Measurements from ENCODE around the gene CCDC6. TPM values are rescaled to one million over a fixed set of nuclear protein-coding genes. Genes with fewer than 3 reads are reported as not detected.

The CCDC6 gene
- total RNA-seq, 2 experiments from 2014 or later, result 9.5 to 25.4 TPM

DNA sequence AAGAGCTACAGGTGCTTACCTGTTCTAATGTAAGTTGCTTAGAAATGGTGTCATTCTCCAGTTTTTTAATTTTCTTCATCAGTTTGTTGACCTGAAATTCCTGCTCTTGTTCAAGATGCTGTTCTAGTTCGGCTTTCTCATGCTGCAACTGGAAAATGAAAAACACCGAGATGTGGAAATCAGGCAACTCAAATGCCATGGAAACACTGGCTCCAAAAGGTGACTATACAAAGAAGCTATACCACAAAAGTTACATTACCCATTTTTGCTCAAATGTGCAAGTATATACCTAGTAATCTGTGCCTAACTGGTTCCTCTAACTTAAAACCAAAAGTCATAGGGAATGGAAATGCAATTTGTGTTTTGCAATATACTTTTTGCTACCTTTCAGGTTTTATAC lies 73.8 kb downstream of the CCDC6 start:
- no TSS peak for BruUV-seq (replicated peaks)
- no peak for DNase-seq (ENCODE audit: low spot score)
- ChIA-PET POLR2A (interaction anchor here (1.2 kb wide), 4 partner anchors 11 to 75 kb away, joined by 3 to 4 read pairs (median 4); partner anchors contain the start of gene CCDC6), CTCF (ENCODE audit: unreplicated experiment) (interaction anchor here (1.5 to 2.5 kb wide), 2 partner anchors 74 to 76 kb away, joined by 5 to 9 read pairs; partner anchors contain the start of gene CCDC6)
- Histone ChIP-seq H3K9me3 (ENCODE audit: low read length) (no peaks in the 10 kb centered on the region), H3K4me3 (ENCODE audit: low read depth, low read length, poor library complexity, severe bottlenecking) (no peak overlapping the region), H2AFZ (ENCODE audit: low read length) (no peak overlapping the region), H3K79me2 (ENCODE audit: insufficient read depth, low read depth, low read length) (no peaks in the 10 kb centered on the region; the same call in 1 of the 2 replicates), H3K27ac (ENCODE audit: low read depth, low read length, poor library complexity, severe bottlenecking) (no peak overlapping the region), H4K20me1 (ENCODE audit: insufficient read depth, low read length) (0 out of 2 replicates have a peak, but pooled peaks cover 4% of the 10 kb centered on the region), H3K4me1 (ENCODE audit: insufficient read depth, low read length, poor library complexity, severe bottlenecking) (peaks cover 49% of the 10 kb centered on the region), H3K4me2 (ENCODE audit: low read length) (peak overlapping the region; percentile 30), H3K36me3 (ENCODE audit: insufficient read depth, low read length) (peaks cover 49% of the 10 kb centered on the region), H3K9me2 (ENCODE audit: insufficient read depth, low read length) (no peaks in the 10 kb centered on the region)
- TF ChIP-seq, protein P1, sequence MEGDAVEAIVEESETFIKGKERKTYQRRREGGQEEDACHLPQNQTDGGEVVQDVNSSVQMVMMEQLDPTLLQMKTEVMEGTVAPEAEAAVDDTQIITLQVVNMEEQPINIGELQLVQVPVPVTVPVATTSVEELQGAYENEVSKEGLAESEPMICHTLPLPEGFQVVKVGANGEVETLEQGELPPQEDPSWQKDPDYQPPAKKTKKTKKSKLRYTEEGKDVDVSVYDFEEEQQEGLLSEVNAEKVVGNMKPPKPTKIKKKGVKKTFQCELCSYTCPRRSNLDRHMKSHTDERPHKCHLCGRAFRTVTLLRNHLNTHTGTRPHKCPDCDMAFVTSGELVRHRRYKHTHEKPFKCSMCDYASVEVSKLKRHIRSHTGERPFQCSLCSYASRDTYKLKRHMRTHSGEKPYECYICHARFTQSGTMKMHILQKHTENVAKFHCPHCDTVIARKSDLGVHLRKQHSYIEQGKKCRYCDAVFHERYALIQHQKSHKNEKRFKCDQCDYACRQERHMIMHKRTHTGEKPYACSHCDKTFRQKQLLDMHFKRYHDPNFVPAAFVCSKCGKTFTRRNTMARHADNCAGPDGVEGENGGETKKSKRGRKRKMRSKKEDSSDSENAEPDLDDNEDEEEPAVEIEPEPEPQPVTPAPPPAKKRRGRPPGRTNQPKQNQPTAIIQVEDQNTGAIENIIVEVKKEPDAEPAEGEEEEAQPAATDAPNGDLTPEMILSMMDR (conservative IDR thresholded peaks at IDR 0.05; ENCODE audit: low read length), result no peak
- TF ChIP-seq EZH2phosphoT487 (IDR thresholded peaks at IDR 0.05; ENCODE audit: borderline replicate concordance, low read depth, low read length), result no peak
- intact Hi-C loops (cut with micrococcal nuclease; ENCODE audit: unreplicated experiment), result loop anchor here (5.0 kb wide), 1 partner anchor 200 kb away; no protein-coding TSS in a partner anchor

DNA sequence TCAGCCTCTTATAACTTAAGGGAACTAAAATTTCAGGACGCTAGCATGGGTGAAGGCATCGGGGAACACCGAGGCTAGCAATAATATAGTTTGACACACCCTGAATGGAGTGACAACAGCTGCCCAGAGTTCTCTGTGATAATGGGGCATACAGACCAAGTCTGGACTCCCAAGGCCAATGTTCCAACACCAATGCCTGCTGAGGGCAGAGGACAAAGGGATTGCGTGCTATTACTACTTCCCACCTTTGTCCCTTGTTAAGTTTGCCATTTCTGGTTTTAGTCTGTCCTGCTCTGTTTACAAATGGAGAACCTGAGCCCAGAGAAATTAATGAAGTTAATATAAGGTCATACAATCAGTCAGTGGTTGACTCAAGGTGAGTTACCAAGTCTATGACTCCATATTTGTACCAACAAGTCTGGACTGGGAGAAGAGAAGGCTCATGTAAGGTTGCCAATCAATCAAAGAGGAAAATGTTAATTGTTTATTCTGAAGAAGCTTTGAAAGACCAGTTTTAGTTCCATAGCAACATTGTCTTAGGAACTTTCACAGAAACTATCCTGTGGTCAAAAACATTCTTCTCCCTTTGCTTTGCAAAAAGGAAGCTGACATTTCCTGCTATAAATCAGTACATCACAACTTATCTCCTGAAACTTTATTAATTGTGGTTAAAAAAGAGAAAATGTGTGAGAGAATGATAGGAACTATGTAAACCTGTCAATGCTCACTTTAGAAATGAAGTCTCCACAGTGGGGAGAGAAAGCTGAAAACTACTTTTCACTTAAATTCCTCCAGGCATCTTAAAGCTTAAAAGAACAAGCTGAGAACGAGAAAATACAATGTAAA lies 74.5 kb downstream of the CCDC6 start:
- Histone ChIP-seq H3K9me3 (ENCODE audit: low read length) (no peaks in the 10 kb centered on the region), H2AFZ (ENCODE audit: low read length) (no peak overlapping the region), H3K36me3 (ENCODE audit: insufficient read depth, low read length) (peaks cover 54% of the 10 kb centered on the region), H3K79me2 (ENCODE audit: insufficient read depth, low read depth, low read length) (no peaks in the 10 kb centered on the region; the same call in 1 of the 2 replicates), H3K9me2 (ENCODE audit: insufficient read depth, low read length) (no peaks in the 10 kb centered on the region), H4K20me1 (ENCODE audit: insufficient read depth, low read length) (0 out of 2 replicates have a peak, but pooled peaks cover 4% of the 10 kb centered on the region), H3K4me1 (ENCODE audit: insufficient read depth, low read length, poor library complexity, severe bottlenecking) (peaks cover 49% of the 10 kb centered on the region), H3K27ac (ENCODE audit: low read depth, low read length, poor library complexity, severe bottlenecking) (no peak overlapping the region), H3K4me2 (ENCODE audit: low read length) (peak overlapping the region; percentile 30), H3K4me3 (ENCODE audit: low read depth, low read length, poor library complexity, severe bottlenecking) (no peak overlapping the region)
- intact Hi-C loops (cut with micrococcal nuclease; ENCODE audit: unreplicated experiment), result loop anchor here (5.0 kb wide), 1 partner anchor 200 kb away; no protein-coding TSS in a partner anchor
- DNase-seq (ENCODE audit: low spot score), result no peak
- CTCF ChIA-PET (ENCODE audit: unreplicated experiment), result interaction anchor here (1.2 to 2.5 kb wide), 4 partner anchors 12 to 399 kb away, joined by 3 to 9 read pairs (median 4); partner anchors contain the start of gene CCDC6
- POLR2A ChIA-PET, result interaction anchor here (1.2 to 1.6 kb wide), 5 partner anchors 10 to 76 kb away, joined by 3 to 4 read pairs (median 4); partner anchors contain the start of gene CCDC6
- TF ChIP-seq, protein P1 (conservative IDR thresholded peaks at IDR 0.05; ENCODE audit: low read length), result no peak
- TF ChIP-seq EZH2phosphoT487 (IDR thresholded peaks at IDR 0.05; ENCODE audit: borderline replicate concordance, low read depth, low read length), result no peak
- BruUV-seq (replicated peaks), result no TSS peak

Measured in OCI-LY7 (cell line).